MM.1S (cell line): Measurements from ENCODE around the gene MRNIP.

Experiments used
- DNase-seq: peaks from one replicate; pipeline ENCODE4 v3.0.0-alpha.2; 2015
- H2AFZ ChIP-seq: fragments of 300-600 bp; sonication (generic); 2 replicates; pipeline ENCODE4 v1.6.0; 2016; ENCODE audit warnings: antibody characterized with exemption, low read length
- H3F3A ChIP-seq: fragments of 300-600 bp; sonication (generic); 2 replicates; pipeline ENCODE4 v1.6.1; 2016; ENCODE audit warnings: mild to moderate bottlenecking, antibody characterized with exemption, low read length, moderate library complexity, mixed read lengths; ENCODE audit not compliant: insufficient read depth
- H3K27ac ChIP-seq: fragments of 300-600 bp; sonication (generic); 2 replicates; pipeline ENCODE4 v1.5.1; 2016; ENCODE audit warnings: mild to moderate bottlenecking, low read length
- H3K27me3 ChIP-seq: fragments of 300-600 bp; sonication (generic); replicated peaks from 2 replicates; pipeline ENCODE4 v1.6.0; 2016; ENCODE audit warnings: low read length; ENCODE audit not compliant: insufficient read depth
- H3K36me3 ChIP-seq: fragments of 300-600 bp; sonication (generic); replicated peaks from 2 replicates; pipeline ENCODE4 v1.6.1; 2016; ENCODE audit warnings: mild to moderate bottlenecking, low read length, mixed read lengths; ENCODE audit not compliant: insufficient read depth
- H3K4me1 ChIP-seq: fragments of 300-600 bp; sonication (generic); 2 replicates; pipeline ENCODE4 v1.6.1; 2016; ENCODE audit warnings: low read length, mixed read lengths
- H3K4me2 ChIP-seq: fragments of 300-600 bp; sonication (generic); 2 replicates; pipeline ENCODE4 v1.6.0; 2016; ENCODE audit warnings: low read depth, low read length
- H3K4me3 ChIP-seq: fragments of 300-600 bp; sonication (generic); 2 replicates; pipeline ENCODE4 v1.5.1; 2016; ENCODE audit warnings: low read length, mixed read lengths
- H3K79me2 ChIP-seq: fragments of 300-600 bp; sonication (generic); 2 replicates; pipeline ENCODE4 v1.6.1; 2016; ENCODE audit warnings: mixed run types, low read length, mixed read lengths
- H3K9ac ChIP-seq: fragments of 300-600 bp; sonication (generic); 2 replicates; pipeline ENCODE4 v1.6.1; 2016; ENCODE audit warnings: low read length, mixed read lengths
- H3K9me2 ChIP-seq: fragments of 300-600 bp; sonication (generic); replicated peaks from 2 replicates; pipeline ENCODE4 v1.6.1; 2016; ENCODE audit warnings: mild to moderate bottlenecking, low read length, mixed read lengths; ENCODE audit not compliant: insufficient read depth
- H3K9me3 ChIP-seq: fragments of 300-600 bp; sonication (generic); replicated peaks from 2 replicates; pipeline ENCODE4 v1.6.1; 2016; ENCODE audit warnings: mild to moderate bottlenecking, low read length, mixed read lengths; ENCODE audit not compliant: insufficient read depth
- H4K20me1 ChIP-seq: fragments of 300-600 bp; sonication (generic); 2 replicates; pipeline ENCODE4 v1.6.1; 2016; ENCODE audit warnings: mild to moderate bottlenecking, low read length, moderate library complexity, mixed read lengths; ENCODE audit not compliant: insufficient read depth
- CTCF ChIP-seq: fragments of 300-600 bp; sonication (generic); IDR thresholded peaks from 2 replicates; pipeline ENCODE4 v1.5.1; 2016; ENCODE audit warnings: antibody characterized with exemption, low read length, mixed read lengths
- EZH2 ChIP-seq: fragments of 300-600 bp; sonication (generic); optimal IDR thresholded peaks from 2 replicates; pipeline ENCODE3; 2017; ENCODE audit warnings: low read depth, mild to moderate bottlenecking, antibody characterized with exemption, low read length, mixed read lengths
- EZH2phosphoT487 ChIP-seq: fragments of 300-600 bp; sonication (generic); IDR thresholded peaks from 2 replicates; pipeline ENCODE4 v1.6.1; 2018; ENCODE audit warnings: antibody characterized with exemption, low read length

MRNIP gene

GRCh38 chr5:179794171-179794570 is 64.4 kb downstream of the MRNIP start:
- Histone ChIP-seq H3K27me3 (no peaks in the 10 kb centered on the region), H3K4me1 (peaks cover 14% of the 10 kb centered on the region; the same call in 1 of the 2 replicates), H4K20me1 (no peaks in the 10 kb centered on the region), H3K9me2 (no peaks in the 10 kb centered on the region), H3F3A (peaks cover 29% of the 10 kb centered on the region), H3K36me3 (peaks cover 3% of the 10 kb centered on the region; the same call in 1 of the 2 replicates), H2AFZ (no peak overlapping the region), H3K4me2 (no peak overlapping the region), H3K9ac (no peak overlapping the region), H3K9me3 (no peaks in the 10 kb centered on the region), H3K4me3 (no peak overlapping the region), H3K27ac (no peak overlapping the region), H3K79me2 (peaks cover 12% of the 10 kb centered on the region; the same call in 1 of the 2 replicates)
- TF ChIP-seq CTCF (no peak), EZH2phosphoT487 (no peak)
- DNase-seq = no peak

GRCh38 chr5:179793468-179794139 is 65.0 kb downstream of the MRNIP start, which contains the start of gene LTC4S:
Gene LTC4S (plus strand): TSS chr5:179793986. CDS start chr5:179794081, 95 bp downstream.
- H3K4me1 ChIP-seq = peaks cover 14% of the 10 kb centered on the region; the same call in 1 of the 2 replicates
- H3F3A ChIP-seq = peaks cover 29% of the 10 kb centered on the region
- H3K9me2 ChIP-seq = no peaks in the 10 kb centered on the region
- H2AFZ ChIP-seq = no peak within 1 kb of the TSS
- no peaks in the 10 kb centered on the region for H4K20me1 ChIP-seq
- peaks cover 3% of the 10 kb centered on the region; the same call in 1 of the 2 replicates for H3K36me3 ChIP-seq
- DNase-seq = no peak
- peak within 1 kb of the TSS; percentile 79; the same call in 1 of the 2 replicates for H3K27ac ChIP-seq
- no peaks in the 10 kb centered on the region for H3K9me3 ChIP-seq
- H3K4me3 ChIP-seq = peak within 1 kb of the TSS; percentile 90; the same call in 1 of the 2 replicates
- TF ChIP-seq EZH2 = no peak
- TF ChIP-seq CTCF = no peak
- TF ChIP-seq EZH2phosphoT487 = no peak
- H3K27me3 ChIP-seq = no peaks in the 10 kb centered on the region
- peak within 1 kb of the TSS; percentile 92; the same call in 1 of the 2 replicates for H3K9ac ChIP-seq
- H3K79me2 ChIP-seq = peaks cover 12% of the 10 kb centered on the region; the same call in 1 of the 2 replicates
- H3K4me2 ChIP-seq = peak within 1 kb of the TSS; percentile 96

GRCh38 chr5:179792612-179793467 is 65.8 kb downstream of the MRNIP start:
- Histone ChIP-seq H3K9me3 (no peaks in the 10 kb centered on the region), H4K20me1 (no peaks in the 10 kb centered on the region), H3K79me2 (peaks cover 12% of the 10 kb centered on the region; the same call in 1 of the 2 replicates), H3K36me3 (no peaks in the 10 kb centered on the region), H2AFZ (no peak overlapping the region), H3K4me2 (no peak overlapping the region), H3K9me2 (no peaks in the 10 kb centered on the region), H3K4me1 (peaks cover 21% of the 10 kb centered on the region), H3K9ac (no peak overlapping the region), H3K27me3 (no peaks in the 10 kb centered on the region), H3F3A (peaks cover 30% of the 10 kb centered on the region), H3K4me3 (no peak overlapping the region), H3K27ac (no peak overlapping the region)
- no peak for DNase-seq
- TF ChIP-seq EZH2phosphoT487 (no peak), EZH2 (no peak), CTCF (no peak)
